PC-3 (cell line): ENCODE data around the gene PLEKHB1. TPM values are rescaled to one million over a fixed set of nuclear protein-coding genes. Genes with fewer than 3 reads are reported as not detected.

ENCODE experiments used
- ATAC-seq: fragments of 200-7000 bp; cut with Tn5 transposase; 2 replicates; pipeline ENCODE4 v1.9.1; 2020; ENCODE audit warnings: mild to moderate bottlenecking, moderate library complexity
- BruUV-seq: library from RNA; stranded (reverse); fragments of 400-500 nt; replicated peaks from 2 replicates; lab custom pipeline; 2021; lab: Mats Ljungman, UMichigan
- CTCF ChIA-PET: fragments of 300-600 bp; sonication (Branson Sonifier 250); formaldehyde crosslinking; loops from one replicate; lab custom pipeline; 2022; ENCODE audit warnings: antibody characterized with exemption; lab: Charles Lee
- POLR2A ChIA-PET: fragments of 300-600 bp; sonication (Branson Sonifier 250); formaldehyde crosslinking; loops from one replicate; lab custom pipeline; 2022; ENCODE audit warnings: antibody characterized with exemption; ENCODE audit not compliant: unreplicated experiment; lab: Charles Lee
- DNase-seq: peaks from one replicate; pipeline ENCODE4 v3.0.0-alpha.2; 2015
- H2AFZ ChIP-seq: fragments of 300-600 bp; sonication (generic); 2 replicates; pipeline ENCODE4 v1.6.0; 2016; ENCODE audit warnings: antibody characterized with exemption, low read length
- H3F3A ChIP-seq: fragments of 300-600 bp; sonication (generic); one replicate; pipeline ENCODE4 v1.6.0; 2017; ENCODE audit warnings: antibody characterized with exemption, low read length, control low read depth, mild to moderate bottlenecking; ENCODE audit not compliant: unreplicated experiment
- H3K27ac ChIP-seq: fragments of 300-600 bp; sonication (generic); 2 replicates; pipeline ENCODE4 v1.5.1; 2016; ENCODE audit warnings: mild to moderate bottlenecking, low read length
- H3K27me3 ChIP-seq: fragments of 300-600 bp; sonication (generic); 2 replicates; pipeline ENCODE4 v1.6.1; 2016; ENCODE audit warnings: low read length, mixed read lengths
- H3K36me3 ChIP-seq: fragments of 300-600 bp; sonication (generic); 2 replicates; pipeline ENCODE4 v1.6.1; 2016; ENCODE audit warnings: low read depth, mixed run types, low read length, mixed read lengths
- H3K4me1 ChIP-seq: fragments of 300-600 bp; sonication (generic); 2 replicates; pipeline ENCODE4 v1.5.1; 2016; ENCODE audit warnings: low read length; ENCODE audit not compliant: insufficient read depth
- H3K4me2 ChIP-seq: fragments of 300-600 bp; sonication (generic); 2 replicates; pipeline ENCODE4 v1.6.0; 2016; ENCODE audit warnings: low read length
- H3K4me3 ChIP-seq: fragments of 300-600 bp; sonication (generic); 2 replicates; pipeline ENCODE4 v1.5.1; 2016; ENCODE audit warnings: mild to moderate bottlenecking, low read length, mixed read lengths
- H3K79me2 ChIP-seq: fragments of 300-600 bp; sonication (generic); 2 replicates; pipeline ENCODE4 v1.6.1; 2017; ENCODE audit warnings: low read length, mixed read lengths
- H3K9ac ChIP-seq: fragments of 300-600 bp; sonication (generic); 2 replicates; pipeline ENCODE4 v1.6.0; 2016; ENCODE audit warnings: mild to moderate bottlenecking, low read length
- H3K9me2 ChIP-seq: fragments of 300-600 bp; sonication (generic); replicated peaks from 2 replicates; pipeline ENCODE4 v1.6.1; 2016; ENCODE audit warnings: mixed run types, low read length, mixed read lengths
- H3K9me3 ChIP-seq: fragments of 300-600 bp; sonication (generic); 2 replicates; pipeline ENCODE4 v1.6.1; 2016; ENCODE audit warnings: low read length, mixed read lengths
- H4K20me1 ChIP-seq: fragments of 300-600 bp; sonication (generic); 2 replicates; pipeline ENCODE4 v1.6.1; 2016; ENCODE audit warnings: low read length, mixed read lengths
- EZH2 ChIP-seq: fragments of 300-600 bp; sonication (generic); IDR thresholded peaks from one replicate; pipeline ENCODE4 v1.6.1; 2017; ENCODE audit warnings: antibody characterized with exemption, mild to moderate bottlenecking, low read length; ENCODE audit not compliant: unreplicated experiment
- EZH2phosphoT487 ChIP-seq: fragments of 300-600 bp; sonication (generic); IDR thresholded peaks from 2 replicates; pipeline ENCODE4 v1.6.1; 2018; ENCODE audit warnings: mild to moderate bottlenecking, antibody characterized with exemption, low read length, borderline replicate concordance
- intact Hi-C: fragments of 100-400 bp; cut with micrococcal nuclease; formaldehyde crosslinking; loops from 2 replicates; pipeline ENCODE4 v1.9.0; 2023
- total RNA-seq: library from RNA; depleted of rRNA; stranded (reverse); fragments of >200 nt; gene quantifications from 2 replicates; pipeline ENCODE4 v1.2.3, GENCODE V29; 2014
- TF ChIP-seq, protein P1 (sequence below): fragments of 300-600 bp; sonication (generic); conservative IDR thresholded peaks from 2 replicates; pipeline ENCODE4 v1.5.1; 2017; ENCODE audit warnings: antibody characterized with exemption, low read depth, mild to moderate bottlenecking, low read length

The PLEKHB1 gene
- total RNA-seq, 1 experiment from 2014 or later, result 4.6 TPM

GRCh38 chr11:73636249-73636648 lies 10.1 kb upstream of the PLEKHB1 start:
- no peaks in the 10 kb centered on the region for H3K36me3 ChIP-seq
- H3K4me1 ChIP-seq, result no peaks in the 10 kb centered on the region
- TF ChIP-seq EZH2phosphoT487, result no peak
- TF ChIP-seq, protein P1, sequence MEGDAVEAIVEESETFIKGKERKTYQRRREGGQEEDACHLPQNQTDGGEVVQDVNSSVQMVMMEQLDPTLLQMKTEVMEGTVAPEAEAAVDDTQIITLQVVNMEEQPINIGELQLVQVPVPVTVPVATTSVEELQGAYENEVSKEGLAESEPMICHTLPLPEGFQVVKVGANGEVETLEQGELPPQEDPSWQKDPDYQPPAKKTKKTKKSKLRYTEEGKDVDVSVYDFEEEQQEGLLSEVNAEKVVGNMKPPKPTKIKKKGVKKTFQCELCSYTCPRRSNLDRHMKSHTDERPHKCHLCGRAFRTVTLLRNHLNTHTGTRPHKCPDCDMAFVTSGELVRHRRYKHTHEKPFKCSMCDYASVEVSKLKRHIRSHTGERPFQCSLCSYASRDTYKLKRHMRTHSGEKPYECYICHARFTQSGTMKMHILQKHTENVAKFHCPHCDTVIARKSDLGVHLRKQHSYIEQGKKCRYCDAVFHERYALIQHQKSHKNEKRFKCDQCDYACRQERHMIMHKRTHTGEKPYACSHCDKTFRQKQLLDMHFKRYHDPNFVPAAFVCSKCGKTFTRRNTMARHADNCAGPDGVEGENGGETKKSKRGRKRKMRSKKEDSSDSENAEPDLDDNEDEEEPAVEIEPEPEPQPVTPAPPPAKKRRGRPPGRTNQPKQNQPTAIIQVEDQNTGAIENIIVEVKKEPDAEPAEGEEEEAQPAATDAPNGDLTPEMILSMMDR, result no peak
- TF ChIP-seq EZH2, result no peak
- no peaks in the 10 kb centered on the region for H3K9me2 ChIP-seq
- no peak overlapping the region for H3K4me3 ChIP-seq
- H2AFZ ChIP-seq, result no peak overlapping the region
- H4K20me1 ChIP-seq, result no peaks in the 10 kb centered on the region
- ChIA-PET POLR2A (no interaction called here), CTCF (interaction anchor here (0.7 to 1.2 kb wide), 2 partner anchors 10 to 174 kb away, joined by 4 to 5 read pairs; no protein-coding TSS in a partner anchor)
- H3K9me3 ChIP-seq, result no peaks in the 10 kb centered on the region
- no peaks in the 10 kb centered on the region for H3K79me2 ChIP-seq
- H3F3A ChIP-seq, result no peaks in the 10 kb centered on the region
- no peak overlapping the region for H3K4me2 ChIP-seq
- DNase-seq (no peak), ATAC-seq (no peak)
- H3K9ac ChIP-seq, result no peak overlapping the region
- intact Hi-C loops, result no loop called here
- H3K27ac ChIP-seq, result no peak overlapping the region
- no peaks in the 10 kb centered on the region for H3K27me3 ChIP-seq
- BruUV-seq, result no TSS peak

- Histone ChIP-seq H2AFZ (peak overlapping the region; percentile 60), H3K9ac (no peak overlapping the region), H3K27ac (no peak overlapping the region), H3K4me2 (no peak overlapping the region), H3K4me1 (no peaks in the 10 kb centered on the region), H3K79me2 (no peaks in the 10 kb centered on the region), H3K9me2 (no peaks in the 10 kb centered on the region), H3K9me3 (no peaks in the 10 kb centered on the region), H3K27me3 (no peaks in the 10 kb centered on the region), H3K36me3 (no peaks in the 10 kb centered on the region), H4K20me1 (no peaks in the 10 kb centered on the region), H3K4me3 (no peak overlapping the region), H3F3A (no peaks in the 10 kb centered on the region)
- TF ChIP-seq EZH2phosphoT487, result no peak
- TF ChIP-seq, protein P1, result no peak
- TF ChIP-seq EZH2, result no peak
- no TSS peak for BruUV-seq
- DNase-seq, result no peak
- POLR2A ChIA-PET, result no interaction called here
- intact Hi-C loops, result no loop called here
- CTCF ChIA-PET, result interaction anchor here (0.7 to 1.2 kb wide), 2 partner anchors 11 to 173 kb away, joined by 4 to 5 read pairs; no protein-coding TSS in a partner anchor
- ATAC-seq, result no peak
Measured at GRCh38 chr11:73637012-73637411, 9.4 kb upstream of the PLEKHB1 start.

- H3K27me3 ChIP-seq, result no peaks in the 10 kb centered on the region
Measured at GRCh38 chr11:73640592-73640991, 5.8 kb upstream of the PLEKHB1 start.

More at GRCh38 chr11:73640592-73640991, 5.8 kb upstream of the PLEKHB1 start:
- Histone ChIP-seq H3K27ac (no peak overlapping the region), H3F3A (no peaks in the 10 kb centered on the region), H3K4me2 (no peak overlapping the region), H2AFZ (no peak overlapping the region), H3K79me2 (no peaks in the 10 kb centered on the region), H3K36me3 (no peaks in the 10 kb centered on the region), H3K9me2 (no peaks in the 10 kb centered on the region), H3K9ac (no peak overlapping the region), H3K9me3 (no peaks in the 10 kb centered on the region), H4K20me1 (no peaks in the 10 kb centered on the region), H3K4me1 (no peaks in the 10 kb centered on the region), H3K4me3 (no peak overlapping the region)
- POLR2A ChIA-PET, result no interaction called here
- DNase-seq (no peak), ATAC-seq (no peak)
- intact Hi-C loops, result no loop called here
- TF ChIP-seq EZH2 (no peak), EZH2phosphoT487 (no peak)
- TF ChIP-seq, protein P1, result no peak
- no TSS peak for BruUV-seq
- CTCF ChIA-PET, result no interaction called here
